ENCODE data around the gene TOGARAM1. TPM values are rescaled to one million over a fixed set of nuclear protein-coding genes. Genes with fewer than 3 reads are reported as not detected.

The TOGARAM1 gene
- total RNA-seq, 4 donors from 2014 or later = 13.7 to 37.2 (median 25.3) TPM

DNA sequence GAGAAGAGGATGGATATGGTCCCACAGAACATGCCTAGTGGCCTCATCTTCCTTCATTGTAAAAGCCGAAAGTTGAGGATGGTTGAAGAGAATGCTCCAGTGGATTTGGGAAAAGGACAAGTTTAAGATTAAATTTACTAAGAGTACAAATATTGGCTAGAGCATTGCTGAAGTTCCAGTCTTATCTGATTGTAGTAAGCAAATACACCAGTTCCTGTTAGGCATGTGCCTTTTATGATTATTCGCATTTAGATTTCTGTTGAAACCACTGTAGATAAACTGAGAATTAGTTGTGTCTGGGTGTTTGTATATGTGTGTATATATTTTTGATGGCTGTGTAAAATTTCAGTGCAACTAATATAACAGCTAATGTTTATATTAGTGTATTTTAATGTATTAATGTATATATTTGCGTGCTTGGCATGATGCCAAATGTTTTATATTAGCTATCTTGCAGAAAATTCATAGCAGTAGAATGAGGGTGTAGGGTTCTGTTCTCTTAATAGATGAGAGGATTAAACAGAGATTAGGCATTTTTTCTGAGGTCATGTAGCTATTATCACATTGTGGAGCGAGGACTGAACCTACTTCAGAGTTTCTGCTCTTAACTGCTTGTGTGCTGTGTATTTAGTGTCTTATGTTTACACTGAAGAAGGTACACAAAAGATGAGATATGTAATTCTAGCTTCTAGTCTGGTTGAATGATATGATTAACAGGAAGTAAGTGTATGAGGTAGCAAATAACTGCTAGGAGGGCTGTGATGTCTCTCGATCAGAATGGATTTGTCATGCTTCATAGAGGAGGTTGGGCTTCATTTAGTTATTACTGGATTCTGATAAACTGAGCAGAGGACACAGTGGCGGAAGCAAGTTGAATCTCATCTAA, 151.1 kb downstream of the TOGARAM1 start:
- H3K36me3 ChIP-seq = peaks cover 0 to 86% (median 5%) of the 10 kb centered on the region in 3 donors
- DNase-seq = no peak

DNA sequence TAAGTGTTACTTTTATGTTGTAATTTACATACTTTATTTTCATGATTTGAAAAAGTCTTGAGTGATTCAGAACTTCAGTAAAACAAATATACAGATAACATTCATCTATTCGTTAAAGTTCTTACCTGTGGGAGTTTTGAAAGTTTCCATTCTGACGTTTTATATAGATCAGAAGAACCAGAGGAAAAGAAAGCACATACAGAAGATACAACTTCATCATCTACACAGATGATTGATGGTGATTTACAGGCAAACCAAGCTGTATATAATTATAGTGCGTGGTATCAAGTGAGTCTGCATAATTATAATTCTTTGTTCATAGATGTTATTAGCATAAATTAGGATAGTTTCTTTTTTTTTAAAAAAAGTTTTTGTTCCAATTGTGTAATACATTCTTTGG, 152.3 kb downstream of the TOGARAM1 start:
- no peak overlapping the region for H3K27ac ChIP-seq
- no peak for DNase-seq
- no peak for TF ChIP-seq POLR2A (IDR thresholded peaks at IDR 0.05)
- TF ChIP-seq, protein P1, sequence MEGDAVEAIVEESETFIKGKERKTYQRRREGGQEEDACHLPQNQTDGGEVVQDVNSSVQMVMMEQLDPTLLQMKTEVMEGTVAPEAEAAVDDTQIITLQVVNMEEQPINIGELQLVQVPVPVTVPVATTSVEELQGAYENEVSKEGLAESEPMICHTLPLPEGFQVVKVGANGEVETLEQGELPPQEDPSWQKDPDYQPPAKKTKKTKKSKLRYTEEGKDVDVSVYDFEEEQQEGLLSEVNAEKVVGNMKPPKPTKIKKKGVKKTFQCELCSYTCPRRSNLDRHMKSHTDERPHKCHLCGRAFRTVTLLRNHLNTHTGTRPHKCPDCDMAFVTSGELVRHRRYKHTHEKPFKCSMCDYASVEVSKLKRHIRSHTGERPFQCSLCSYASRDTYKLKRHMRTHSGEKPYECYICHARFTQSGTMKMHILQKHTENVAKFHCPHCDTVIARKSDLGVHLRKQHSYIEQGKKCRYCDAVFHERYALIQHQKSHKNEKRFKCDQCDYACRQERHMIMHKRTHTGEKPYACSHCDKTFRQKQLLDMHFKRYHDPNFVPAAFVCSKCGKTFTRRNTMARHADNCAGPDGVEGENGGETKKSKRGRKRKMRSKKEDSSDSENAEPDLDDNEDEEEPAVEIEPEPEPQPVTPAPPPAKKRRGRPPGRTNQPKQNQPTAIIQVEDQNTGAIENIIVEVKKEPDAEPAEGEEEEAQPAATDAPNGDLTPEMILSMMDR (IDR thresholded peaks at IDR 0.05) = no peak
- no peaks in the 10 kb centered on the region for H3K9me3 ChIP-seq
- H3K36me3 ChIP-seq = peaks cover 0 to 91% (median 2%) of the 10 kb centered on the region in 3 donors
- H3K27me3 ChIP-seq = no peaks in the 10 kb centered on the region
- H3K4me3 ChIP-seq = no peak overlapping the region
- H3K4me1 ChIP-seq = no peaks in the 10 kb centered on the region

More for the DNA sequence above, 151.1 kb downstream of the TOGARAM1 start:
- H3K4me3 ChIP-seq = no peak overlapping the region
- H3K4me1 ChIP-seq = no peaks in the 10 kb centered on the region
- no peak overlapping the region for H3K27ac ChIP-seq
- no peaks in the 10 kb centered on the region for H3K27me3 ChIP-seq
- H3K9me3 ChIP-seq = no peaks in the 10 kb centered on the region
- no peak for TF ChIP-seq POLR2A (IDR thresholded peaks at IDR 0.05)
- TF ChIP-seq, protein P1 (IDR thresholded peaks at IDR 0.05) = no peak

DNA sequence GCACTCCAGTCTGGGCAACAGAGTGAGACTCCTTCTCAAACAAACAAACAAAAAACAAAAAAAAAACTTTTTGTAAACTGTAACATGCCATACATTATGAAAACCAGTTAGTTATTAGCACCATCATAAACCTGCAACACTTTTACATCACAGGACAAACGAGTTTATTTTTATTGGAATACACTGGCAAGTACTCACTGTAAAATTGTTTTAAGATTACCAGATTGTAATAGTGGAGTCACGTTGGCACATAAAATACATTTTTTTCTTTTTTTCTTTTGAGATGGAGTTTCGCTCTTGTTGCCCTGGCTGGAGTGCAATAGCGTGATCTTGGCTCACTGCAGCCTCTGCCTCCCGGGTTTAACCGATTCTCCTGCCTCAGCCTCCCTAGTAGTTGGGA, 156.6 kb downstream of the TOGARAM1 start:
- no peaks in the 10 kb centered on the region for H3K9me3 ChIP-seq
- H3K36me3 ChIP-seq = peaks cover 0 to 88% (median 0%) of the 10 kb centered on the region in 3 donors
- no peak for DNase-seq
- no peaks in the 10 kb centered on the region for H3K4me1 ChIP-seq
- H3K27me3 ChIP-seq = no peaks in the 10 kb centered on the region
- TF ChIP-seq, protein P1 (IDR thresholded peaks at IDR 0.05) = no peak
- no peak for TF ChIP-seq POLR2A (IDR thresholded peaks at IDR 0.05)
- H3K27ac ChIP-seq = no peak overlapping the region
- H3K4me3 ChIP-seq = no peak overlapping the region

DNA sequence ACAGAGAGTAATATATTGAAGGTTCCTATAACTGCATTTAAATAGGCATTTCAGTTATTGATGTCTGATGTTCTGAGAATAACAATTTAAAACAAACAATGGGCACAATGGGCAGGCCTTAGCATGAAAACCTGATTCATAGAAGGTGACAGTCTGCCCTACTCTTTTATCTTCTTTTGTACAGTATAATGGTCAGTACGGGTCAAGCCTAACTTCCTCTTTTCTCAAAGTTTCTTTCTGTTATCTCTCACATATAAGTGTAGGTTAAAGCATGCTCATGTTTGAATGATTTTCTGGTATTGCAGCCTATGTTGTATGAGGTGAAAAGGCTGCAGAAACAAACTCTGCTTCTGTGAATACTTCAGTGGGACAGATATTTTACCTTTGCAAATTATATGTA, 158.1 kb downstream of the TOGARAM1 start:
- Histone ChIP-seq H3K9me3 (no peaks in the 10 kb centered on the region), H3K36me3 (peaks cover 0 to 86% (median 0%) of the 10 kb centered on the region in 3 donors), H3K4me3 (no peak overlapping the region), H3K27ac (no peak overlapping the region), H3K4me1 (no peaks in the 10 kb centered on the region), H3K27me3 (no peaks in the 10 kb centered on the region)
- no peak for DNase-seq
- TF ChIP-seq, protein P1 (IDR thresholded peaks at IDR 0.05) = no peak
- no peak for TF ChIP-seq POLR2A (IDR thresholded peaks at IDR 0.05)

DNA sequence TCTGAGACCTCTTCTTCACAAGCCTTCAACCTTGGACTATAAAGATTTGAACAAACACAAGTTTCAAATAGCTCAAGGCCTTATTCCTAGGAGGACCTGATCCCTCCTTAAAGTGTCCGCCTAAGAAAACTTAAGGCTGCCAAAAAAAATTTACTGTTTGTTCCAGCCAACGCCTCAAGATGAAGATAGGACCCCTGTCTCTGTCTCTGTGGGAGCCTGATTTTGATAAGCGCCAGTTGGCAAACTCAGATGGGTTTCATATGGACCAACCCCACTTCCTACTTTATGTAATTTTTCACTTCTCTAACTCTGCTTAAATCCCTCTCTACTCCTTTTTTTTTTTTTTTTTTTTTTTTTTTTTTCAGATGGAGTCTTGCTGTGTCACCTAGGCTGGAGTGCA, 161.3 kb downstream of the TOGARAM1 start:
- Histone ChIP-seq H3K36me3 (peaks cover 0 to 63% (median 0%) of the 10 kb centered on the region in 3 donors), H3K4me3 (no peak overlapping the region), H3K27me3 (no peaks in the 10 kb centered on the region), H3K27ac (no peak overlapping the region), H3K4me1 (no peaks in the 10 kb centered on the region), H3K9me3 (no peaks in the 10 kb centered on the region)
- no peak for TF ChIP-seq POLR2A (IDR thresholded peaks at IDR 0.05)
- TF ChIP-seq, protein P1 (IDR thresholded peaks at IDR 0.05) = no peak
- DNase-seq = no peak

Small RNA genes lying within 50 kb of the gene (small RNA-seq; reads per million reads assigned to genes)
- 0.06 reads per million in 2 donors for gene RF00151
- gene SNORD127 = 5,120 to 8,487 reads per million in 2 donors

Other genes starting within 250 kb of the TOGARAM1 start
- gene KLHL28, start 243 bp upstream of the TOGARAM1 start, total RNA-seq = 10 to 100 TPM in 3 of 4 donors, 1 to 10 TPM in 1; 7.4 to 17.0 (median 12.0) TPM
- gene PRPF39, start 121.9 kb downstream of the TOGARAM1 start, total RNA-seq = 10 to 100 TPM; 46.6 to 87.5 (median 64.1) TPM
- gene FKBP3, start 172.3 kb downstream of the TOGARAM1 start, total RNA-seq = 10 to 100 TPM; 25.6 to 49.5 (median 41.6) TPM
- 10 to 100 TPM in 2 of 4 donors, 1 to 10 TPM in 2; 7.3 to 18.2 (median 9.7) TPM for gene FANCM, start 173.7 kb downstream of the TOGARAM1 start, total RNA-seq

Measured in Peyer's patch (tissue), 4 donors.